GM21723 (cell line): Measurements from ENCODE around the gene PDZK1.
"Not testable (repeated sequence)": the region's sequence is repeated elsewhere in the genome, so short reads cannot be mapped to it uniquely, and the experiment has no call there.

Source experiments
- ATAC-seq: cut with Tn5 transposase; IDR thresholded peaks from one replicate; pipeline ENCODE4 v1.9.1; 2021; ENCODE audit warnings: mild to moderate bottlenecking, moderate library complexity; ENCODE audit not compliant: unreplicated experiment

The PDZK1 gene

GRCh38 chr1:145662502-145662901 lies 44.7 kb downstream of the PDZK1 start:
- ATAC-seq = not testable (repeated sequence)

GRCh38 chr1:145656245-145656943 lies 50.8 kb downstream of the PDZK1 start:
- ATAC-seq = not testable (repeated sequence)

GRCh38 chr1:145643990-145644389 lies 63.2 kb downstream of the PDZK1 start:
- not testable (repeated sequence) for ATAC-seq

GRCh38 chr1:145641886-145642285 lies 65.3 kb downstream of the PDZK1 start:
- ATAC-seq = not testable (repeated sequence)

- not testable (repeated sequence) for ATAC-seq
Observed at GRCh38 chr1:145636237-145636636, 70.9 kb downstream of the PDZK1 start.

GRCh38 chr1:145622177-145622576 lies 85.0 kb downstream of the PDZK1 start:
- ATAC-seq = not testable (repeated sequence)
